HEK293T (cell line): ENCODE results near the gene CMTM1.

ENCODE experiments used
- CTCF ChIA-PET: fragments of 350-600 bp; formaldehyde crosslinking; extraction: SDS; loops from one replicate; lab custom pipeline; 2021; ENCODE audit warnings: antibody characterized with exemption, inconsistent platforms; lab: Yijun Ruan, JAX
- POLR2A ChIA-PET: fragments of 350-600 bp; formaldehyde crosslinking; extraction: SDS; loops from one replicate; lab custom pipeline; 2020; ENCODE audit warnings: antibody characterized with exemption, inconsistent platforms; lab: Yijun Ruan, JAX
- DNase-seq: peaks from one replicate; pipeline ENCODE4 v3.0.0; 2012; ENCODE audit warnings: mixed read lengths; ENCODE audit errors: extremely low spot score
- ARNT ChIP-seq: fragments of 450-650 bp; IDR thresholded peaks from 2 replicates; pipeline ENCODE4 v1.6.1; 2017; ENCODE audit warnings: mild to moderate bottlenecking
- BHLHE40 ChIP-seq: fragments of 450-650 bp; IDR thresholded peaks from 2 replicates; pipeline ENCODE4 v1.6.1; 2016; ENCODE audit warnings: mild to moderate bottlenecking, moderate library complexity, borderline replicate concordance
- CTBP1 ChIP-seq: fragments of 450-650 bp; IDR thresholded peaks from 2 replicates; pipeline ENCODE4 v1.6.1; 2016; ENCODE audit warnings: borderline replicate concordance
- ELF4 ChIP-seq: fragments of 450-650 bp; IDR thresholded peaks from 2 replicates; pipeline ENCODE4 v1.6.1; 2017; ENCODE audit warnings: antibody characterized with exemption
- FOXA1 ChIP-seq: fragments of 450-650 bp; IDR thresholded peaks from 2 replicates; pipeline ENCODE4 v1.6.1; 2016; ENCODE audit warnings: mild to moderate bottlenecking
- FOXK2 ChIP-seq: fragments of 450-650 bp; IDR thresholded peaks from 2 replicates; pipeline ENCODE4 v1.6.1; 2016; ENCODE audit warnings: mild to moderate bottlenecking
- FOXM1 ChIP-seq: fragments of 450-650 bp; IDR thresholded peaks from 2 replicates; pipeline ENCODE4 v1.6.1; 2017; ENCODE audit warnings: mild to moderate bottlenecking, borderline replicate concordance
- HDGF ChIP-seq: fragments of 450-650 bp; IDR thresholded peaks from 2 replicates; pipeline ENCODE4 v1.6.1; 2017; ENCODE audit warnings: antibody characterized with exemption, borderline replicate concordance
- L3MBTL2 ChIP-seq: fragments of 450-650 bp; conservative IDR thresholded peaks from 2 replicates; pipeline ENCODE4 v1.6.1; 2016; ENCODE audit warnings: mild to moderate bottlenecking
- LEF1 ChIP-seq: fragments of 450-650 bp; IDR thresholded peaks from 2 replicates; pipeline ENCODE4 v1.6.1; 2017; ENCODE audit warnings: mild to moderate bottlenecking, borderline replicate concordance
- NFRKB ChIP-seq: fragments of 450-650 bp; IDR thresholded peaks from 2 replicates; pipeline ENCODE4 v1.6.1; 2016; ENCODE audit warnings: mild to moderate bottlenecking, moderate library complexity
- SP1 ChIP-seq: fragments of 450-650 bp; IDR thresholded peaks from 2 replicates; pipeline ENCODE4 v1.6.1; 2017
- SUZ12 ChIP-seq: fragments of 450-650 bp; IDR thresholded peaks from 2 replicates; pipeline ENCODE4 v1.6.1; 2016; ENCODE audit warnings: mild to moderate bottlenecking
- TARDBP ChIP-seq: fragments of 450-650 bp; IDR thresholded peaks from 2 replicates; pipeline ENCODE4 v1.6.1; 2016
- ZNF384 ChIP-seq: fragments of 450-650 bp; IDR thresholded peaks from 2 replicates; pipeline ENCODE4 v1.6.1; 2016
- TF ChIP-seq, protein P1 (sequence below): fragments of 450-650 bp; IDR thresholded peaks from 2 replicates; pipeline ENCODE4 v1.6.1; 2016

The CMTM1 gene

GRCh38 chr16:66612422-66612821 lies 46.2 kb downstream of the CMTM1 start:
- TF ChIP-seq TARDBP (no peak), BHLHE40 (no peak), SUZ12 (no peak), HDGF (no peak), CTBP1 (no peak), NFRKB (no peak), FOXM1 (no peak)
- TF ChIP-seq, protein P1, sequence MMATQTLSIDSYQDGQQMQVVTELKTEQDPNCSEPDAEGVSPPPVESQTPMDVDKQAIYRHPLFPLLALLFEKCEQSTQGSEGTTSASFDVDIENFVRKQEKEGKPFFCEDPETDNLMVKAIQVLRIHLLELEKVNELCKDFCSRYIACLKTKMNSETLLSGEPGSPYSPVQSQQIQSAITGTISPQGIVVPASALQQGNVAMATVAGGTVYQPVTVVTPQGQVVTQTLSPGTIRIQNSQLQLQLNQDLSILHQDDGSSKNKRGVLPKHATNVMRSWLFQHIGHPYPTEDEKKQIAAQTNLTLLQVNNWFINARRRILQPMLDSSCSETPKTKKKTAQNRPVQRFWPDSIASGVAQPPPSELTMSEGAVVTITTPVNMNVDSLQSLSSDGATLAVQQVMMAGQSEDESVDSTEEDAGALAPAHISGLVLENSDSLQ, result no peak
- ChIA-PET POLR2A (no interaction called here), CTCF (no interaction called here)
- no peak for DNase-seq

GRCh38 chr16:66614161-66614802 lies 48.0 kb downstream of the CMTM1 start:
- CTCF ChIA-PET, result no interaction called here
- DNase-seq, result no peak
- no peak for TF ChIP-seq FOXK2
- no peak for TF ChIP-seq ELF4
- no peak for TF ChIP-seq BHLHE40
- no peak for TF ChIP-seq LEF1
- TF ChIP-seq FOXA1, result no peak
- no peak for TF ChIP-seq SUZ12
- TF ChIP-seq NFRKB, result no peak
- TF ChIP-seq ZNF384, result no peak
- TF ChIP-seq ARNT, result no peak
- TF ChIP-seq SP1, result no peak
- TF ChIP-seq TARDBP, result no peak
- no peak for TF ChIP-seq CTBP1
- TF ChIP-seq FOXM1, result no peak
- TF ChIP-seq HDGF, result no peak
- no peak for TF ChIP-seq L3MBTL2
- TF ChIP-seq, protein P1, result no peak
- POLR2A ChIA-PET, result no interaction called here

- DNase-seq, result no peak
- ChIA-PET POLR2A (no interaction called here), CTCF (interaction anchor here (0.6 to 4.9 kb wide), 2 partner anchors 7 to 35 kb away, joined by 3 to 38 read pairs; no protein-coding TSS in a partner anchor)
- no peak for TF ChIP-seq HDGF
- TF ChIP-seq SP1, result no peak
- TF ChIP-seq L3MBTL2, result no peak
- no peak for TF ChIP-seq FOXA1
- TF ChIP-seq FOXK2, result no peak
Observed at GRCh38 chr16:66616169-66616568, 49.9 kb downstream of the CMTM1 start.

DNA sequence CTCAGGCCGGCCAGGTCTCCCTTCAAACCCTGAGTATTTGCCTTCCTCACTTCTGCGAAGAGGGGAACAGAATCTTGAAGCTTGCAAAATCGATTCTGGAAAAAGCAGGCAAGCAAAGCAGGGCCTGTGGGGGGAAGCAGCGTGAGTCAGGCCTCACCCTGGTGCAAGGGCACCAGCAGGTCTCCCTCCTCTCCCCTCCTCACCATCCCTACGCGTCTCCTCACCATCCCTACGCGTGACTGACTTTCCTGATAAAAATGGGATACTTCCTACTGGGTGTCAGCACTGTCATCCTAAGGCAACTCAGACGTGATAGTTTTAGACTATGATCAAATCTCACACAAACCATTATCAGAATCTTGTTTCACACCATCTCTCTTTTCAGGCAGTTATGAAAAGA lies 50.4 kb downstream of the CMTM1 start:
- TF ChIP-seq L3MBTL2, result no peak
- no peak for TF ChIP-seq CTBP1
- ChIA-PET POLR2A (no interaction called here), CTCF (interaction anchor here (0.6 to 4.9 kb wide), 2 partner anchors 8 to 35 kb away, joined by 3 to 38 read pairs; no protein-coding TSS in a partner anchor)
- no peak for DNase-seq

DNA sequence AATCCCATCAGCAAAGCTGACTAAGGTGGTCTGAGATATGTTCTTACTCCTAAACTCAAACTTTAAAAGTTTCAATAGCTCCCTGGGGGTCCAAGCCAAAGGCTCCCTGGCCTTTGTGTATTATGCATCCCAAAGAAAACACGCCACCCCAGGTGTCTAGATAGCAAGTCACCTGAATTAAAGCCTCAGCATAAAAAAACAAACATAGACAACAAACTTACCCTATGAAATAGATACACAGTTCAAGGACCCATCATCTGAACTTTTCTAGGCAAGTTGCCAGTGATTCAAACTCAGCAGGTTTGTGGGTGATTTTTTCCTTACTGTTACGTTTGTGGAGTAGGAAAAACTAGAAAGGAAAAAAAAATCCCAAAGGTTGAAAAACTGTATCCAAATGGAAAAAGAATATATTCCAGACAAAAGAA lies 50.8 kb downstream of the CMTM1 start:
- ChIA-PET POLR2A (interaction anchor here (0.7 kb wide), 1 partner anchor 138 kb away, joined by 3 read pairs; no protein-coding TSS in a partner anchor), CTCF (interaction anchor here (4.9 kb wide), 1 partner anchor 8 kb away, joined by 38 read pairs; no protein-coding TSS in a partner anchor)
- no peak for DNase-seq
- TF ChIP-seq TARDBP, result no peak
- no peak for TF ChIP-seq BHLHE40
- TF ChIP-seq ARNT, result no peak
- TF ChIP-seq HDGF, result no peak
- TF ChIP-seq ZNF384, result no peak
- TF ChIP-seq FOXA1, result no peak
- TF ChIP-seq FOXK2, result no peak
- no peak for TF ChIP-seq CTBP1
- TF ChIP-seq, protein P1, result no peak
- no peak for TF ChIP-seq LEF1
- TF ChIP-seq FOXM1, result no peak
- TF ChIP-seq SP1, result no peak
- no peak for TF ChIP-seq SUZ12
- no peak for TF ChIP-seq L3MBTL2
- TF ChIP-seq ELF4, result no peak
- TF ChIP-seq NFRKB, result no peak

- CTCF ChIA-PET, result interaction anchor here (4.9 kb wide), 1 partner anchor 9 kb away, joined by 38 read pairs; no protein-coding TSS in a partner anchor
- no peak for DNase-seq
- TF ChIP-seq NFRKB (no peak), ELF4 (no peak), SP1 (no peak), TARDBP (no peak), ZNF384 (no peak), BHLHE40 (no peak), SUZ12 (no peak)
- TF ChIP-seq, protein P1, result no peak
- POLR2A ChIA-PET, result interaction anchor here (0.7 kb wide), 2 partner anchors 10 to 139 kb away, joined by 3 read pairs; no protein-coding TSS in a partner anchor
Observed at GRCh38 chr16:66617728-66618127, 51.5 kb downstream of the CMTM1 start.
